GM19372 (cell line): ENCODE measurements around the gene HABP2.

Experiments
- ATAC-seq: cut with Tn5 transposase; IDR thresholded peaks from one replicate; pipeline ENCODE4 v1.9.1; 2021; ENCODE audit warnings: mild to moderate bottlenecking, low read depth, moderate library complexity; ENCODE audit not compliant: unreplicated experiment

Gene HABP2

GRCh38 chr10:113524539-113525490 lies 28.0 kb upstream of the HABP2 start:
- ATAC-seq, result no peak

GRCh38 chr10:113525713-113526112 lies 27.1 kb upstream of the HABP2 start:
- ATAC-seq, result no peak

- no peak for ATAC-seq
These were observed 25.5 kb upstream of the HABP2 start for GRCh38 chr10:113527211-113527906.

- no peak for ATAC-seq
These were observed 24.0 kb upstream of the HABP2 start for GRCh38 chr10:113528876-113529275.

GRCh38 chr10:113529575-113529974 lies 23.3 kb upstream of the HABP2 start:
- ATAC-seq, result no peak

- ATAC-seq, result no peak
These were observed 22.4 kb upstream of the HABP2 start for GRCh38 chr10:113530476-113530875.

GRCh38 chr10:113532724-113533123 lies 20.1 kb upstream of the HABP2 start:
- no peak for ATAC-seq

- no peak for ATAC-seq
These were observed 19.1 kb upstream of the HABP2 start for GRCh38 chr10:113533801-113534200.

GRCh38 chr10:113534423-113534822 lies 18.4 kb upstream of the HABP2 start:
- ATAC-seq, result no peak

GRCh38 chr10:113537672-113538071 lies 15.2 kb upstream of the HABP2 start:
- no peak for ATAC-seq

- no peak for ATAC-seq
These were observed 14.7 kb upstream of the HABP2 start for GRCh38 chr10:113538151-113538550.

- ATAC-seq, result no peak
These were observed 13.1 kb upstream of the HABP2 start for GRCh38 chr10:113539789-113540188.

- ATAC-seq, result no peak
These were observed 11.9 kb upstream of the HABP2 start for GRCh38 chr10:113540845-113541548.

GRCh38 chr10:113541549-113541927 lies 11.3 kb upstream of the HABP2 start:
- ATAC-seq, result no peak

GRCh38 chr10:113543107-113543955 lies 9.5 kb upstream of the HABP2 start:
- no peak for ATAC-seq

GRCh38 chr10:113544392-113544791 lies 8.5 kb upstream of the HABP2 start:
- no peak for ATAC-seq

GRCh38 chr10:113547426-113547825 lies 5.4 kb upstream of the HABP2 start:
- no peak for ATAC-seq

- no peak for ATAC-seq
These were observed 3.0 kb upstream of the HABP2 start for GRCh38 chr10:113549856-113550255.

GRCh38 chr10:113550365-113550764 lies 2.5 kb upstream of the HABP2 start:
- ATAC-seq, result no peak

GRCh38 chr10:113552014-113552413 lies 839 bp upstream of the HABP2 start:
- no peak for ATAC-seq
